Caco-2 (cell line): ENCODE data around the gene SMIM10L2A. TPM values are rescaled to one million over a fixed set of nuclear protein-coding genes. Genes with fewer than 3 reads are reported as not detected.

ENCODE experiments used
- BruUV-seq: library from RNA; stranded (reverse); fragments of 400-500 nt; replicated peaks from 2 replicates; lab custom pipeline; 2021; lab: Mats Ljungman, UMichigan
- CTCF ChIA-PET: fragments of 300-600 bp; sonication (Branson Sonifier 250); formaldehyde crosslinking; loops from one replicate; lab custom pipeline; 2022; ENCODE audit warnings: antibody characterized with exemption; lab: Charles Lee
- POLR2A ChIA-PET: fragments of 300-600 bp; sonication (Branson Sonifier 250); formaldehyde crosslinking; loops from one replicate; lab custom pipeline; 2022; ENCODE audit warnings: antibody characterized with exemption; lab: Charles Lee
- DNase-seq, 2 experiments: peaks; one replicate each; pipeline versions ENCODE4 v3.0.0 to v3.0.0-alpha.2; 2020 to 2022
- H3K27me3 ChIP-seq: replicated peaks from 2 replicates; pipeline ENCODE4 v1.6.0; 2011; ENCODE audit warnings: low read length; ENCODE audit not compliant: control insufficient read depth, insufficient read depth
- H3K36me3 ChIP-seq: 2 replicates; pipeline ENCODE4 v1.5.1; 2011; ENCODE audit warnings: low read length; ENCODE audit not compliant: control insufficient read depth, insufficient read depth
- H3K4me1 ChIP-seq: fragments of 250-450 bp; sonication (Bioruptor Pico); 2 replicates; pipeline ENCODE4 v1.5.1; 2020; ENCODE audit warnings: mild to moderate bottlenecking
- H3K4me3 ChIP-seq: 2 replicates; pipeline ENCODE4 v1.5.1; 2011; ENCODE audit warnings: low read depth, mild to moderate bottlenecking, control low read depth, low read length
- H3K9me3 ChIP-seq: fragments of 250-450 bp; sonication (Bioruptor Pico); 2 replicates; pipeline ENCODE4 v1.5.1; 2020; ENCODE audit warnings: mild to moderate bottlenecking, moderate library complexity
- H3K27ac Mint-ChIP-seq: one replicate; pipeline ENCODE4 v1.8.0; 2022; ENCODE audit warnings: mixed read lengths; ENCODE audit not compliant: unreplicated experiment
- H3K27me3 Mint-ChIP-seq: one replicate; pipeline ENCODE4 v1.8.0; 2022; ENCODE audit warnings: mixed read lengths; ENCODE audit not compliant: insufficient read depth, unreplicated experiment
- H3K36me3 Mint-ChIP-seq: one replicate; pipeline ENCODE4 v1.8.0; 2022; ENCODE audit warnings: mild to moderate bottlenecking, mixed read lengths; ENCODE audit not compliant: insufficient read depth, unreplicated experiment
- H3K4me1 Mint-ChIP-seq: one replicate; pipeline ENCODE4 v1.8.0; 2022; ENCODE audit warnings: low read depth, mixed read lengths; ENCODE audit not compliant: unreplicated experiment
- H3K4me3 Mint-ChIP-seq: one replicate; pipeline ENCODE4 v1.8.0; 2022; ENCODE audit warnings: mild to moderate bottlenecking, moderate library complexity, mixed read lengths; ENCODE audit not compliant: unreplicated experiment
- H3K9me3 Mint-ChIP-seq: one replicate; pipeline ENCODE4 v1.8.0; 2022; ENCODE audit warnings: mixed read lengths; ENCODE audit not compliant: unreplicated experiment
- intact Hi-C: fragments of 100-400 bp; cut with micrococcal nuclease; formaldehyde crosslinking; loops from one replicate; pipeline ENCODE4 v1.10.0; 2022; ENCODE audit not compliant: unreplicated experiment
- total RNA-seq: library from RNA; stranded (reverse); gene quantifications from 2 replicates; pipeline ENCODE4 v1.2.3, GENCODE V29; 2022
- TF ChIP-seq, protein P1 (sequence below), 2 experiments: fragments of 200-600 bp in 1 of 2; IDR thresholded peaks; 1 replicate in 1 of 2; 2 replicates in 1 of 2; pipeline versions ENCODE4 v1.5.1 to v1.8.0; 2011 to 2022; ENCODE audit warnings: antibody characterized with exemption in 1 of 2, control low read depth in 1 of 2, inconsistent platforms in 1 of 2, low read depth in 1 of 2, low read length in 1 of 2, mild to moderate bottlenecking in 1 of 2, moderate library complexity in 1 of 2; ENCODE audit not compliant: insufficient read depth in 1 of 2, severe bottlenecking in 1 of 2, unreplicated experiment in 1 of 2

The SMIM10L2A gene
- total RNA-seq, 1 experiment from 2014 or later: 2.6 TPM

DNA sequence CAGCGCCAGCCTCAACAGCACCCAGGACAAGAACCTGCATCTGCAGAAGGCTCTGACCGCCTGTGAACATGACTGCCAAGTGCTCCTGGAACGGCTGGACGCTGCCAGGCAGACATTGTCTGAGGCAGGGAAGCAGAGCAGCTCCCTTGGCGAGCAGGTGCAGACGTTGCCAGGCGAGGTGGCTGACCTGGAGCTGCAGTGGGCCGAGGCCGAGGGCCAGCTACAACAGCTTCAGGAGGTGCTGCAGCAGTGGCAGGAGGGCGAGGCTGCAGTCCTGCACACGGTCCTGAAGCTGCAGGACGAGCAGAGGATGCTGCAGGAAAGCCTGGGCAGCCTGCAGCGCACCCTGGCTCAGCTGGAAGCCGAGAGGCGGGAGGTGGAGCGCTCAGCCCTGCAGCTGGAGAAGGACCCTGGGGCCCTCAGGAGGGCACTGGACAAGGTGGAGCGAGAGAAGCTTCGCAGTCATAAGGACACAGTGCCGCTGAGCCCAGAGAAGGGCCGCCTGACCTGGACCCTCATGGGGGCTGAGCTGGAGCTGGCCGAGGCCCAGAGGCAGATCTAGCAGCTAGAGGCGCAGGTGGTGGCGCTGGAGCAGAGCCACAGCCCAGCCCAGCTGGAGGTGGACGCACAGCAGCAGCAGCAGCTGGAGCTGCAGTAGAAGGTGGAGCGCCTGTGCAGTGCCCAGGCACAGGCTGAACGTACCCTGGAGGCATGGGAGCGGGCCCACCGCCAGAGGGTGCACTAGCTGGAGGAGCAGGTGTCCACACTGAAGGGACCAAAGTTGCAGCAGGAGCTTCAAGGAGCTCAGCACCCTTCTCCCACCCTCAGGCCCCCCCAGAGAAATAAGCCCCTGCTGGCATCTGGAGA, 16.4 kb downstream of the SMIM10L2A start:
- peak in 1 of 2 experiments; percentile 42 for DNase-seq
- H3K4me3 Mint-ChIP-seq: no peak overlapping the region
- Histone ChIP-seq H3K4me3 (no peak overlapping the region), H3K9me3 (no peaks in the 10 kb centered on the region), H3K36me3 (no peaks in the 10 kb centered on the region), H3K4me1 (no peaks in the 10 kb centered on the region), H3K27me3 (no peaks in the 10 kb centered on the region)
- intact Hi-C loops: no loop called here
- H3K4me1 Mint-ChIP-seq: no peaks in the 10 kb centered on the region
- ChIA-PET POLR2A (no interaction called here), CTCF (interaction anchor here (1.1 kb wide), 1 partner anchor 91 kb away, joined by 3 read pairs; no protein-coding TSS in a partner anchor)
- TF ChIP-seq, protein P1, sequence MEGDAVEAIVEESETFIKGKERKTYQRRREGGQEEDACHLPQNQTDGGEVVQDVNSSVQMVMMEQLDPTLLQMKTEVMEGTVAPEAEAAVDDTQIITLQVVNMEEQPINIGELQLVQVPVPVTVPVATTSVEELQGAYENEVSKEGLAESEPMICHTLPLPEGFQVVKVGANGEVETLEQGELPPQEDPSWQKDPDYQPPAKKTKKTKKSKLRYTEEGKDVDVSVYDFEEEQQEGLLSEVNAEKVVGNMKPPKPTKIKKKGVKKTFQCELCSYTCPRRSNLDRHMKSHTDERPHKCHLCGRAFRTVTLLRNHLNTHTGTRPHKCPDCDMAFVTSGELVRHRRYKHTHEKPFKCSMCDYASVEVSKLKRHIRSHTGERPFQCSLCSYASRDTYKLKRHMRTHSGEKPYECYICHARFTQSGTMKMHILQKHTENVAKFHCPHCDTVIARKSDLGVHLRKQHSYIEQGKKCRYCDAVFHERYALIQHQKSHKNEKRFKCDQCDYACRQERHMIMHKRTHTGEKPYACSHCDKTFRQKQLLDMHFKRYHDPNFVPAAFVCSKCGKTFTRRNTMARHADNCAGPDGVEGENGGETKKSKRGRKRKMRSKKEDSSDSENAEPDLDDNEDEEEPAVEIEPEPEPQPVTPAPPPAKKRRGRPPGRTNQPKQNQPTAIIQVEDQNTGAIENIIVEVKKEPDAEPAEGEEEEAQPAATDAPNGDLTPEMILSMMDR (IDR thresholded peaks at IDR 0.05; ENCODE audit: insufficient read depth in 1 of 2, low read depth in 1 of 2, low read length in 1 of 2, severe bottlenecking in 1 of 2, unreplicated experiment in 1 of 2): peak in 1 of 2 experiments; percentile 31
- H3K9me3 Mint-ChIP-seq: no peaks in the 10 kb centered on the region
- BruUV-seq: no TSS peak
- no peak overlapping the region for H3K27ac Mint-ChIP-seq
- H3K27me3 Mint-ChIP-seq: no peaks in the 10 kb centered on the region
- H3K36me3 Mint-ChIP-seq: peaks cover 1% of the 10 kb centered on the region

DNA sequence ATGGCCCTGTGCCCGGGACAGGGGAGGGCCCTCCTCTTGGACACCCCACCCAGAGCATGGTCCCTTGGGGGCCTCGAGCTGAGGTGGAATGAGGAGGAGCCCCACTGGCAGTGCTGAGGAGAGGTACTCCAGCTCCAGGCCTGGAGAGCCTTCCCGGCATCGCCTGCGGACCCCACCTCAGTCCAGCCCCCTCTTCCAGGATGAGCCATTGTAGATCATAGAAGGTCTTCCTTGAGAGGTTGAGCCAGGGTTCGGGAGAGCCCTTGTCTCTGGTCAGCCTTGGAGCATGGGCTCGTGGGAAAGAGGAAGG, 16.9 kb downstream of the SMIM10L2A start:
- Mint-ChIP-seq H3K4me1 (no peaks in the 10 kb centered on the region), H3K27me3 (no peaks in the 10 kb centered on the region), H3K27ac (no peak overlapping the region), H3K9me3 (no peaks in the 10 kb centered on the region), H3K4me3 (no peak overlapping the region), H3K36me3 (no peaks in the 10 kb centered on the region)
- TF ChIP-seq, protein P1 (IDR thresholded peaks at IDR 0.05; ENCODE audit: insufficient read depth in 1 of 2, low read depth in 1 of 2, low read length in 1 of 2, severe bottlenecking in 1 of 2, unreplicated experiment in 1 of 2): no peak
- Histone ChIP-seq H3K36me3 (no peaks in the 10 kb centered on the region), H3K9me3 (no peaks in the 10 kb centered on the region), H3K4me1 (no peaks in the 10 kb centered on the region), H3K4me3 (no peak overlapping the region), H3K27me3 (no peaks in the 10 kb centered on the region)
- ChIA-PET POLR2A (no interaction called here), CTCF (interaction anchor here (1.1 kb wide), 1 partner anchor 92 kb away, joined by 3 read pairs; no protein-coding TSS in a partner anchor)
- intact Hi-C loops: no loop called here
- DNase-seq: no peak
- BruUV-seq: no TSS peak

DNA sequence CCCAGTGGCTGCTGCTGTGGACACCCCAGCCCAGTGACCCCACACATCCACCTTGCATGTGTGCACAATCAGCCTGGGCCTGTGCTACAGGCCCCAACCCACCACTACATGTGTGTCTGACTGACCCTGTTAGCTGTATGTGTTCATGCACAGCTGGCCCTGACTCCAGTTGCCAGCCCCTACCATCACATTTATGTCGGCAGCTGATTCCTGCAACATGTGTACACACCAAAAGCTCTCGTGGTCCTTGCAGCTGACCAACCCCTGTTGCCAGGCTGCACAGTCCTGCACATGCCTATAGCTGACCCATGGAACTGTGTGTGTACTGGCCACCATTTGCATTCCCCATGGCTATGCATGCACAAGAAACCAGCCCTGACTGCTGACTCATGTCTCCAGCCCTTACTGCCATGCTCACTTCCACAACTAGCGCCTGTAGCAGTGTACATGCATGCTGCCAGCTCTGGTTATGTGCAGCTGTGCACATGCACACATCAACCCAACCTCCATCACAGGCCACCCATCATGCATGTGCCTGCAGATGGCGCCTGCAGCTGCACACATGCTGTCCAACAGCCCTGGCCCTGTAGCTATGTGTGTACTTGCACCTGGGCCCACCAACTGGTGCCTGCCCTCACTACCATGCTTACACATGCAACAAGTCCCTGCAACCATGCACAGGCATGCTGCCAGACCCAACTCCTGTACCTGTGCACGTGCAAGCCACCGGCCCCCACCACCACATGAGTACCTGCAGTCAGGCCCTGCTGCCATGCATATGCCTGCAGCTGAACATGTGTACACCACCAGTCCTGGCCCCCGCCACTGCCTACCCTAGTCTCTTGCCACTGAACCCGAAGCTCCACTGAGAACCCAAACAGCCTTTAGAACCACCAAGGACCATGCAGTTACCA, 28.1 kb downstream of the SMIM10L2A start:
- H3K4me3 Mint-ChIP-seq: no peak overlapping the region
- no peaks in the 10 kb centered on the region for H3K36me3 Mint-ChIP-seq
- no peak for DNase-seq
- H3K9me3 Mint-ChIP-seq: no peaks in the 10 kb centered on the region
- no peaks in the 10 kb centered on the region for H3K9me3 ChIP-seq
- H3K27ac Mint-ChIP-seq: no peak overlapping the region
- H3K27me3 ChIP-seq: no peaks in the 10 kb centered on the region
- TF ChIP-seq, protein P1 (IDR thresholded peaks at IDR 0.05; ENCODE audit: insufficient read depth in 1 of 2, low read depth in 1 of 2, low read length in 1 of 2, severe bottlenecking in 1 of 2, unreplicated experiment in 1 of 2): no peak
- ChIA-PET POLR2A (no interaction called here), CTCF (no interaction called here)
- H3K4me3 ChIP-seq: no peak overlapping the region
- BruUV-seq: no TSS peak
- H3K4me1 ChIP-seq: no peaks in the 10 kb centered on the region
- intact Hi-C loops: no loop called here
- no peaks in the 10 kb centered on the region for H3K4me1 Mint-ChIP-seq
- peaks cover 3% of the 10 kb centered on the region for H3K27me3 Mint-ChIP-seq
- no peaks in the 10 kb centered on the region for H3K36me3 ChIP-seq
